K562 (cell line): ENCODE results near the gene SFSWAP. TPM values are rescaled to one million over a fixed set of nuclear protein-coding genes. Genes with fewer than 3 reads are reported as not detected.

Experiments
- BRCA1 ChIP-seq, 2 experiments: fragments of 450-650 bp in 1 of 2; sonication (generic) in 1 of 2; formaldehyde crosslinking in 1 of 2; IDR thresholded peaks; 2 replicates each; pipeline versions ENCODE4 v1.5.0 to v1.6.1; 2017 to 2020; ENCODE audit warnings: mild to moderate bottlenecking in 1 of 2, missing genetic modification reagents in 1 of 2
- CBFA2T3 ChIP-seq: fragments of 450-650 bp; IDR thresholded peaks from 2 replicates; pipeline ENCODE4 v1.6.1; 2017
- EP400 ChIP-seq: fragments of 450-650 bp; IDR thresholded peaks from 2 replicates; pipeline ENCODE4 v1.6.1; 2017; ENCODE audit warnings: antibody characterized with exemption, mild to moderate bottlenecking, moderate library complexity
- HDAC2 ChIP-seq: fragments of 450-650 bp; IDR thresholded peaks from 2 replicates; pipeline ENCODE4 v1.6.1; 2016; ENCODE audit warnings: mild to moderate bottlenecking
- HMGN3 ChIP-seq: IDR thresholded peaks from 2 replicates; pipeline ENCODE4 v1.6.1; 2011; ENCODE audit warnings: borderline replicate concordance, low read depth, mild to moderate bottlenecking, mixed read lengths, low read length; ENCODE audit not compliant: insufficient read length; ENCODE audit errors: extremely low read depth
- POLR2B ChIP-seq: fragments of 450-650 bp; IDR thresholded peaks from 2 replicates; pipeline ENCODE4 v1.6.1; 2018; ENCODE audit warnings: low read depth; ENCODE audit not compliant: partially characterized antibody
- RBM15 ChIP-seq: fragments of 200-400 bp; formaldehyde crosslinking; IDR thresholded peaks from 2 replicates; pipeline ENCODE4 v1.6.1; 2018; ENCODE audit warnings: mild to moderate bottlenecking, low read length, moderate library complexity; ENCODE audit not compliant: insufficient read depth
- TAF7 ChIP-seq: fragments of 450-650 bp; IDR thresholded peaks from 2 replicates; pipeline ENCODE4 v1.6.1; 2016; ENCODE audit warnings: missing genetic modification characterization, missing compliant biosample characterization
- ZSCAN29 ChIP-seq: fragments of 450-650 bp; IDR thresholded peaks from 2 replicates; pipeline ENCODE4 v1.6.1; 2017
- polyA plus RNA-seq, 8 experiments: library from polyadenylated mRNA; depleted of rRNA in 4 of 8; stranded (reverse) in 5 of 8; unstranded in 3 of 8; fragments of >200 nt; fragmentation: Nextera tagmentation in 2 of 8; fragmentation: Illumina TruSeq in 1 of 8; extraction: Ambion mirVana in 2 of 8; extraction: Trizol in 1 of 8; gene quantifications; 2 replicates each; pipeline versions ENCODE4 v1.2.1 to v1.2.3, GENCODE V29; 2011 to 2014; ENCODE audit warnings: inconsistent platforms in 1 of 8, missing spikeins in 1 of 8
- total RNA-seq, 7 experiments: library from RNA; depleted of rRNA in 6 of 7; stranded (reverse); fragments of >200 nt in 6 of 7; fragmentation: Illumina TruSeq in 2 of 7; extraction: Trizol in 2 of 7; gene quantifications; 2 replicates each; pipeline versions ENCODE4 v1.2.1 to v1.2.3, GENCODE V29; 2011 to 2021; ENCODE audit warnings: low replicate concordance in 1 of 7
- TF ChIP-seq, protein P1 (sequence below), 2 experiments: IDR thresholded peaks; 2 replicates each; pipeline ENCODE4 v1.6.1; 2012; ENCODE audit warnings: improper control_type of control experiment in 2 of 2, low read depth in 2 of 2, low read length in 2 of 2, borderline replicate concordance in 1 of 2
- TF ChIP-seq, protein P2 (sequence below), 3 experiments: fragments of 200-800 bp in 1 of 3; fragments of 250-450 bp in 1 of 3; fragments of 450-650 bp in 1 of 3; sonication (Bioruptor Pico) in 1 of 3; sonication (Bioruptor generic) in 1 of 3; formaldehyde crosslinking in 1 of 3; IDR thresholded peaks; 2 replicates each; pipeline versions ENCODE4 v1.6.1 to v1.8.0; 2016 to 2022; ENCODE audit warnings: mild to moderate bottlenecking in 2 of 3, missing genetic modification characterization in 2 of 3, missing compliant biosample characterization in 1 of 3, moderate library complexity in 1 of 3
- TF ChIP-seq, protein P3 (sequence below): fragments of 450-650 bp; IDR thresholded peaks from 2 replicates; pipeline ENCODE4 v1.6.1; 2017; ENCODE audit warnings: mild to moderate bottlenecking, moderate library complexity
- TF ChIP-seq, protein P4 (sequence below): fragments of 250-450 bp; sonication (Bioruptor Pico); IDR thresholded peaks from 2 replicates; pipeline ENCODE4 v1.9.0; 2021; ENCODE audit warnings: mild to moderate bottlenecking, inconsistent platforms

SFSWAP gene
- total and polyA plus RNA-seq, 9 of the 15 experiments (the other 6 are each of a cell fraction or from before 2014, with no cell fraction given): 2.4 to 60.4 (median 32.6) TPM

DNA sequence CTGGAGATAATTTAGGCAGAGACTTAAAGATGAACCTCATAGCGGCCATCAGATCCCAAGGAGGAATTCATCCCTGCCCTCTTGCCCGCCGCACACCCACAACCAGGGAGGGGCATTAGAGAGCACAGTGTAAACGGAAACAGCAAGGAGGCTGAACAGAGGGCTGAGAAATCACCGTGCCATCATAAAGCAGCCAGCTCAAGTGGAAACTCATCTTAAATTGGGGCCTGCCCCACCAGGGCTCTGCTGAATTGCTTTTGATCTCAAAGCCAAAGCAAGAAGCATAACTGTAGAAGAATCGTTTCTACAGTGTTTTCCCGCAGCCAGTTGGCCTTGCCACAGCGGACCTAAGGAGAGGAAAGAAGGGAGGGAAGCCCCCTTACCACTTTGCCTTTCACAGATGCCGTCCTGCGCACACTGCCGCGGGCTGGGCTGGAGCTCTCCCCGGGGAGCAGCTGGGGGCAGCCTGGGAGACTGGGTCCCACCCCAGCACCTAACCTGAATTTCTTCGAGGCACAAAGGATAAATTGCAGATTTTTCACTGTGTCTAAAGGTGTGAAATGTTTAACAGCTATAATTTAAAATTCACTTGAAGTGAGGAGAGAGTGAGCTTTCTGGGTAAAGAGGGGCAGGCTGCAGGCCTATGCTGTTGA, 65.5 kb downstream of the SFSWAP start (continued):
- TF ChIP-seq, protein P1, sequence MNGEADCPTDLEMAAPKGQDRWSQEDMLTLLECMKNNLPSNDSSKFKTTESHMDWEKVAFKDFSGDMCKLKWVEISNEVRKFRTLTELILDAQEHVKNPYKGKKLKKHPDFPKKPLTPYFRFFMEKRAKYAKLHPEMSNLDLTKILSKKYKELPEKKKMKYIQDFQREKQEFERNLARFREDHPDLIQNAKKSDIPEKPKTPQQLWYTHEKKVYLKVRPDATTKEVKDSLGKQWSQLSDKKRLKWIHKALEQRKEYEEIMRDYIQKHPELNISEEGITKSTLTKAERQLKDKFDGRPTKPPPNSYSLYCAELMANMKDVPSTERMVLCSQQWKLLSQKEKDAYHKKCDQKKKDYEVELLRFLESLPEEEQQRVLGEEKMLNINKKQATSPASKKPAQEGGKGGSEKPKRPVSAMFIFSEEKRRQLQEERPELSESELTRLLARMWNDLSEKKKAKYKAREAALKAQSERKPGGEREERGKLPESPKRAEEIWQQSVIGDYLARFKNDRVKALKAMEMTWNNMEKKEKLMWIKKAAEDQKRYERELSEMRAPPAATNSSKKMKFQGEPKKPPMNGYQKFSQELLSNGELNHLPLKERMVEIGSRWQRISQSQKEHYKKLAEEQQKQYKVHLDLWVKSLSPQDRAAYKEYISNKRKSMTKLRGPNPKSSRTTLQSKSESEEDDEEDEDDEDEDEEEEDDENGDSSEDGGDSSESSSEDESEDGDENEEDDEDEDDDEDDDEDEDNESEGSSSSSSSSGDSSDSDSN (IDR thresholded peaks at IDR 0.05; ENCODE audit: borderline replicate concordance in 1 of 2, low read depth in 2 of 2, low read length in 2 of 2): no peak
- no peak for TF ChIP-seq EP400
- TF ChIP-seq BRCA1 (IDR thresholded peaks at IDR 0.05): no peak
- no peak for TF ChIP-seq BRCA1 (CRISPR knock-in tag; IDR thresholded peaks at IDR 0.05)
- no peak for TF ChIP-seq ZSCAN29
- TF ChIP-seq, protein P2, sequence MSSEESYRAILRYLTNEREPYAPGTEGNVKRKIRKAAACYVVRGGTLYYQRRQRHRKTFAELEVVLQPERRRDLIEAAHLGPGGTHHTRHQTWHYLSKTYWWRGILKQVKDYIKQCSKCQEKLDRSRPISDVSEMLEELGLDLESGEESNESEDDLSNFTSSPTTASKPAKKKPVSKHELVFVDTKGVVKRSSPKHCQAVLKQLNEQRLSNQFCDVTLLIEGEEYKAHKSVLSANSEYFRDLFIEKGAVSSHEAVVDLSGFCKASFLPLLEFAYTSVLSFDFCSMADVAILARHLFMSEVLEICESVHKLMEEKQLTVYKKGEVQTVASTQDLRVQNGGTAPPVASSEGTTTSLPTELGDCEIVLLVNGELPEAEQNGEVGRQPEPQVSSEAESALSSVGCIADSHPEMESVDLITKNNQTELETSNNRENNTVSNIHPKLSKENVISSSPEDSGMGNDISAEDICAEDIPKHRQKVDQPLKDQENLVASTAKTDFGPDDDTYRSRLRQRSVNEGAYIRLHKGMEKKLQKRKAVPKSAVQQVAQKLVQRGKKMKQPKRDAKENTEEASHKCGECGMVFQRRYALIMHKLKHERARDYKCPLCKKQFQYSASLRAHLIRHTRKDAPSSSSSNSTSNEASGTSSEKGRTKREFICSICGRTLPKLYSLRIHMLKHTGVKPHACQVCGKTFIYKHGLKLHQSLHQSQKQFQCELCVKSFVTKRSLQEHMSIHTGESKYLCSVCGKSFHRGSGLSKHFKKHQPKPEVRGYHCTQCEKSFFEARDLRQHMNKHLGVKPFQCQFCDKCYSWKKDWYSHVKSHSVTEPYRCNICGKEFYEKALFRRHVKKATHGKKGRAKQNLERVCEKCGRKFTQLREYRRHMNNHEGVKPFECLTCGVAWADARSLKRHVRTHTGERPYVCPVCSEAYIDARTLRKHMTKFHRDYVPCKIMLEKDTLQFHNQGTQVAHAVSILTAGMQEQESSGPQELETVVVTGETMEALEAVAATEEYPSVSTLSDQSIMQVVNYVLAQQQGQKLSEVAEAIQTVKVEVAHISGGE (CRISPR knock-in tag; IDR thresholded peaks at IDR 0.05): no peak
- no peak for TF ChIP-seq HMGN3
- TF ChIP-seq, protein P3, sequence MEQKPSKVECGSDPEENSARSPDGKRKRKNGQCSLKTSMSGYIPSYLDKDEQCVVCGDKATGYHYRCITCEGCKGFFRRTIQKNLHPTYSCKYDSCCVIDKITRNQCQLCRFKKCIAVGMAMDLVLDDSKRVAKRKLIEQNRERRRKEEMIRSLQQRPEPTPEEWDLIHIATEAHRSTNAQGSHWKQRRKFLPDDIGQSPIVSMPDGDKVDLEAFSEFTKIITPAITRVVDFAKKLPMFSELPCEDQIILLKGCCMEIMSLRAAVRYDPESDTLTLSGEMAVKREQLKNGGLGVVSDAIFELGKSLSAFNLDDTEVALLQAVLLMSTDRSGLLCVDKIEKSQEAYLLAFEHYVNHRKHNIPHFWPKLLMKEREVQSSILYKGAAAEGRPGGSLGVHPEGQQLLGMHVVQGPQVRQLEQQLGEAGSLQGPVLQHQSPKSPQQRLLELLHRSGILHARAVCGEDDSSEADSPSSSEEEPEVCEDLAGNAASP: no peak
- no peak for TF ChIP-seq HDAC2
- TF ChIP-seq, protein P4, sequence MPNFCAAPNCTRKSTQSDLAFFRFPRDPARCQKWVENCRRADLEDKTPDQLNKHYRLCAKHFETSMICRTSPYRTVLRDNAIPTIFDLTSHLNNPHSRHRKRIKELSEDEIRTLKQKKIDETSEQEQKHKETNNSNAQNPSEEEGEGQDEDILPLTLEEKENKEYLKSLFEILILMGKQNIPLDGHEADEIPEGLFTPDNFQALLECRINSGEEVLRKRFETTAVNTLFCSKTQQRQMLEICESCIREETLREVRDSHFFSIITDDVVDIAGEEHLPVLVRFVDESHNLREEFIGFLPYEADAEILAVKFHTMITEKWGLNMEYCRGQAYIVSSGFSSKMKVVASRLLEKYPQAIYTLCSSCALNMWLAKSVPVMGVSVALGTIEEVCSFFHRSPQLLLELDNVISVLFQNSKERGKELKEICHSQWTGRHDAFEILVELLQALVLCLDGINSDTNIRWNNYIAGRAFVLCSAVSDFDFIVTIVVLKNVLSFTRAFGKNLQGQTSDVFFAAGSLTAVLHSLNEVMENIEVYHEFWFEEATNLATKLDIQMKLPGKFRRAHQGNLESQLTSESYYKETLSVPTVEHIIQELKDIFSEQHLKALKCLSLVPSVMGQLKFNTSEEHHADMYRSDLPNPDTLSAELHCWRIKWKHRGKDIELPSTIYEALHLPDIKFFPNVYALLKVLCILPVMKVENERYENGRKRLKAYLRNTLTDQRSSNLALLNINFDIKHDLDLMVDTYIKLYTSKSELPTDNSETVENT (CRISPR knock-in tag): no peak
- TF ChIP-seq POLR2B: no peak
- TF ChIP-seq RBM15: no peak
- no peak for TF ChIP-seq TAF7 (tag)
- no peak for TF ChIP-seq CBFA2T3
